GM12892 (cell line): Measurements from ENCODE around the gene USH1G.

Source experiments
- POLR2A ChIP-seq: IDR thresholded peaks from 2 replicates; pipeline ENCODE4 v1.6.1; 2011; ENCODE audit warnings: low read depth, low read length, control low read depth
- POLR2AphosphoS5 ChIP-seq: IDR thresholded peaks from 2 replicates; pipeline ENCODE4 v1.6.1; 2011; ENCODE audit warnings: low read depth, low read length, control low read depth
- TAF1 ChIP-seq: IDR thresholded peaks from 2 replicates; pipeline ENCODE4 v1.6.1; 2011; ENCODE audit warnings: low read depth, mild to moderate bottlenecking, control low read depth, low read length, borderline replicate concordance

GRCh38 chr17:74935048-74935447 lies 12.0 kb upstream of the USH1G start:
- TF ChIP-seq POLR2A (no peak), POLR2AphosphoS5 (no peak), TAF1 (no peak)
